ENCODE results near the gene CDK17. TPM values are rescaled to one million over a fixed set of nuclear protein-coding genes. Genes with fewer than 3 reads are reported as not detected.
A peak's percentile ranks its signal among the peaks of the same experiment; 100 is the strongest.

The CDK17 gene
- total RNA-seq, 6 donors from 2014 or later = 31.5 to 71.8 (median 42.5) TPM

GRCh38 chr12:96335270-96335669 is 65.0 kb downstream of the CDK17 start:
- Histone ChIP-seq H3K36me3 (peaks cover 0 to 6% (median 0%) of the 10 kb centered on the region in 4 donors), H3K4me1 (peaks cover 0 to 14% (median 5%) of the 10 kb centered on the region in 4 donors), H3K9me3 (no peaks in the 10 kb centered on the region), H3K27ac (no peak overlapping the region), H3K4me3 (no peak overlapping the region), H3K27me3 (no peaks in the 10 kb centered on the region)
- TF ChIP-seq CTCF (IDR thresholded peaks at IDR 0.05) = no peak
- no peak for TF ChIP-seq POLR2A (IDR thresholded peaks at IDR 0.05)
- TF ChIP-seq EP300 (IDR thresholded peaks at IDR 0.05) = no peak
- no peak for TF ChIP-seq POLR2AphosphoS5 (IDR thresholded peaks at IDR 0.05)
- whole genome bisulfite sequencing, 2 donors = 52 to 54% methylated on average over 5 of the region's 5 CpGs
- DNase-seq (no peak), ATAC-seq (ENCODE audit: low FRiP score in 2 of 2) (no peak)

GRCh38 chr12:96334502-96334901 is 65.7 kb downstream of the CDK17 start:
- peaks cover 0 to 7% (median 0%) of the 10 kb centered on the region in 4 donors for H3K36me3 ChIP-seq
- H3K27me3 ChIP-seq = no peaks in the 10 kb centered on the region
- DNase-seq (no peak), ATAC-seq (ENCODE audit: low FRiP score in 2 of 2) (no peak)
- H3K27ac ChIP-seq = peak overlapping the region in 1 of 4 donors; percentile 19
- 60 to 66% methylated on average over 2 of the region's 2 CpGs for WGBS, 2 donors
- no peaks in the 10 kb centered on the region for H3K9me3 ChIP-seq
- H3K4me1 ChIP-seq = peaks cover 0 to 20% (median 5%) of the 10 kb centered on the region in 4 donors
- TF ChIP-seq EP300 (IDR thresholded peaks at IDR 0.05) (no peak), CTCF (IDR thresholded peaks at IDR 0.05) (no peak), POLR2A (IDR thresholded peaks at IDR 0.05) (no peak), POLR2AphosphoS5 (IDR thresholded peaks at IDR 0.05) (no peak)
- H3K4me3 ChIP-seq = no peak overlapping the region

DNA sequence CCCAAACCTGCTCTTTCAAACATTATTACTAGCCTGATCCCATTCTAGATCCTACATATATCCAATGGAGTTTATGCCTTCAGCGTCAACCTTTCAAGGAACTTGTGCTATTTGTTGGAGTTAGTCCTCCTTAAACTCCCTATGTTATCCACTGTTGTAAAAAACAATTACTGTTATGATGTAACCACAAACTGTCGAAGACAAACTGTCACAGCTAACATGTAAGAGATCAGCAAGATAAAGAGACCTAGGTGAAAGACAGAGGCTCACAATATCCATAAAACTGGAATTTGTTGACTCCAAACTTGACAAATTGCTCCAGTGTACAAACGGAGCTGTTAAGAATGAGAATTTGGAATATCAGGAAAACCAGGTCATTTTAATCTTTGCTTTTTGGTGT is 70.7 kb downstream of the CDK17 start:
- H3K36me3 ChIP-seq = peaks cover 0 to 7% (median 0%) of the 10 kb centered on the region in 4 donors
- H3K4me1 ChIP-seq = peaks cover 0 to 27% (median 2%) of the 10 kb centered on the region in 4 donors
- no peak for ATAC-seq (ENCODE audit: low FRiP score in 2 of 2)
- WGBS, 2 donors = 64 to 74% methylated on average over 3 of the region's 3 CpGs
- H3K4me3 ChIP-seq = no peak overlapping the region
- no peaks in the 10 kb centered on the region for H3K27me3 ChIP-seq
- H3K27ac ChIP-seq = no peak overlapping the region
- TF ChIP-seq POLR2AphosphoS5 (IDR thresholded peaks at IDR 0.05) (no peak), EP300 (IDR thresholded peaks at IDR 0.05) (no peak), POLR2A (IDR thresholded peaks at IDR 0.05) (no peak), CTCF (IDR thresholded peaks at IDR 0.05) (no peak)
- no peak for DNase-seq
- no peaks in the 10 kb centered on the region for H3K9me3 ChIP-seq

- Histone ChIP-seq H3K9me3 (no peaks in the 10 kb centered on the region), H3K36me3 (peaks cover 0 to 7% (median 0%) of the 10 kb centered on the region in 4 donors), H3K27ac (no peak overlapping the region), H3K4me3 (no peak overlapping the region), H3K4me1 (peaks cover 0 to 22% (median 0%) of the 10 kb centered on the region in 4 donors), H3K27me3 (no peaks in the 10 kb centered on the region)
- TF ChIP-seq CTCF (IDR thresholded peaks at IDR 0.05) (no peak), EP300 (IDR thresholded peaks at IDR 0.05) (no peak), POLR2AphosphoS5 (IDR thresholded peaks at IDR 0.05) (no peak), POLR2A (IDR thresholded peaks at IDR 0.05) (no peak)
- ATAC-seq (ENCODE audit: low FRiP score in 2 of 2) (no peak), DNase-seq (no peak)
- WGBS, 2 donors = 80 to 93% methylated on average over 2 of the region's 2 CpGs
Measured at GRCh38 chr12:96329018-96329417, 71.2 kb downstream of the CDK17 start.

DNA sequence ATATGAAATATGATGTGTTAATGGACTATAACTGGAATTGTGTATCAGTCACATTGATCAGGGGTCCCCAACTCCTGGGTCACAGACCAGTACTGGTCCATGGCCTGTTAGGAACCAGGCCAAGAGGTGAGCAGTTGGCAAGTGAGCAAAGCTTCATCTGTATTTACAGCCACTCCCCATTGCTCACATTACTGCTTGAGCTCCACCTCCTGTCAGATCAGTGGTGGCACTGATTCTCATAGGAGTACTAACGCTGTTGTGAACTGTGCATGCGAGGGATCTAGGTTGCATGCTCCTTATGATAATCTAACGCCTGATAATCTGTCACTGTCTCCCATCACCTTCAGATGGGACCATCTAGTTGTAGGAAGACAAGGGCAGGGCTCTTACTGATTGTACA is 72.3 kb downstream of the CDK17 start:
- H3K27ac ChIP-seq = no peak overlapping the region
- DNase-seq (no peak), ATAC-seq (ENCODE audit: low FRiP score in 2 of 2) (no peak)
- no peaks in the 10 kb centered on the region for H3K9me3 ChIP-seq
- TF ChIP-seq CTCF (IDR thresholded peaks at IDR 0.05) (no peak), POLR2A (IDR thresholded peaks at IDR 0.05) (no peak), POLR2AphosphoS5 (IDR thresholded peaks at IDR 0.05) (no peak), EP300 (IDR thresholded peaks at IDR 0.05) (no peak)
- no peaks in the 10 kb centered on the region for H3K27me3 ChIP-seq
- 92 to 95% methylated on average over 3 of the region's 3 CpGs for WGBS, 2 donors
- H3K36me3 ChIP-seq = peaks cover 0 to 16% (median 0%) of the 10 kb centered on the region in 4 donors
- peaks cover 0 to 12% (median 0%) of the 10 kb centered on the region in 4 donors for H3K4me1 ChIP-seq
- no peak overlapping the region for H3K4me3 ChIP-seq
